ENCODE results near the gene CBFA2T3.

CBFA2T3 gene

GRCh38 chr16:88903267-88903666, 73.7 kb downstream of the CBFA2T3 start:
- no peak overlapping the region for H4K91ac ChIP-seq (ENCODE audit: low read length)
- H2BK5ac ChIP-seq (ENCODE audit: low read depth, low read length, poor library complexity, severe bottlenecking): no peak overlapping the region
- H2BK15ac ChIP-seq (ENCODE audit: low read depth, poor library complexity, severe bottlenecking): no peak overlapping the region
- H2BK12ac ChIP-seq (ENCODE audit: low read length in 2 of 2): no peak overlapping the region
- no peak overlapping the region for H2AFZ ChIP-seq (ENCODE audit: low read depth, low read length)
- H2AK5ac ChIP-seq (ENCODE audit: low read length, severe bottlenecking): no peak overlapping the region
- H3K27ac ChIP-seq (ENCODE audit: low read length, poor library complexity, severe bottlenecking): no peak overlapping the region
- H3K4ac ChIP-seq (ENCODE audit: low read depth in 1 of 2, low read length in 2 of 2): no peak overlapping the region
- peaks cover 7% of the 10 kb centered on the region for H3K4me1 ChIP-seq (ENCODE audit: control insufficient read depth, insufficient read depth, low read depth, low read length)
- DNase-seq: no peak
- no peak overlapping the region for H3K4me3 ChIP-seq (ENCODE audit: insufficient read depth in 1 of 2, low read depth in 1 of 2, low read length in 2 of 2)
- 97% methylated on average over 11 of the region's 14 CpGs for WGBS
- no peaks in the 10 kb centered on the region for H3K79me1 ChIP-seq (replicated peaks; ENCODE audit: low read length, poor library complexity, severe bottlenecking)
- H3K9me3 ChIP-seq (ENCODE audit: control insufficient read depth, low read length): no peaks in the 10 kb centered on the region
- H3K23ac ChIP-seq (ENCODE audit: low read length in 2 of 2): no peak overlapping the region
- no peak overlapping the region for H3K14ac ChIP-seq (ENCODE audit: low read length in 2 of 2)
- no peak overlapping the region for H3K4me2 ChIP-seq (ENCODE audit: low read length, poor library complexity, severe bottlenecking)
- peaks cover 9 to 36% of the 10 kb centered on the region in 2 experiments for H3K27me3 ChIP-seq (ENCODE audit: control insufficient read depth in 1 of 2, insufficient read depth in 1 of 2, low read length in 2 of 2)
- no peaks in the 10 kb centered on the region for H3K36me3 ChIP-seq (ENCODE audit: control insufficient read depth in 1 of 2, insufficient read depth in 2 of 2, low read depth in 1 of 2, low read length in 2 of 2)
- no peak overlapping the region for H3K18ac ChIP-seq (ENCODE audit: low read depth in 1 of 2, low read length in 2 of 2)
- H3K9ac ChIP-seq (ENCODE audit: low read length): no peak overlapping the region
- H2BK120ac ChIP-seq (ENCODE audit: low read depth, low read length): no peak overlapping the region
- no peak overlapping the region for H4K8ac ChIP-seq (ENCODE audit: low read length)

GRCh38 chr16:88902744-88903143, 74.3 kb downstream of the CBFA2T3 start:
- DNase-seq: no peak
- Histone ChIP-seq H3K18ac (ENCODE audit: low read depth in 1 of 2, low read length in 2 of 2) (no peak overlapping the region), H2BK120ac (ENCODE audit: low read depth, low read length) (no peak overlapping the region), H2BK12ac (ENCODE audit: low read length in 2 of 2) (no peak overlapping the region), H4K8ac (ENCODE audit: low read length) (no peak overlapping the region), H2AK5ac (ENCODE audit: low read length, severe bottlenecking) (no peak overlapping the region), H3K4me2 (ENCODE audit: low read length, poor library complexity, severe bottlenecking) (no peak overlapping the region), H3K23ac (ENCODE audit: low read length in 2 of 2) (no peak overlapping the region), H3K4ac (ENCODE audit: low read depth in 1 of 2, low read length in 2 of 2) (no peak overlapping the region), H2BK15ac (ENCODE audit: low read depth, poor library complexity, severe bottlenecking) (no peak overlapping the region), H4K91ac (ENCODE audit: low read length) (no peak overlapping the region), H3K27me3 (ENCODE audit: control insufficient read depth in 1 of 2, insufficient read depth in 1 of 2, low read length in 2 of 2) (peaks cover 9 to 37% of the 10 kb centered on the region in 2 experiments), H3K9me3 (ENCODE audit: control insufficient read depth, low read length) (no peaks in the 10 kb centered on the region), H3K36me3 (ENCODE audit: control insufficient read depth in 1 of 2, insufficient read depth in 2 of 2, low read depth in 1 of 2, low read length in 2 of 2) (no peaks in the 10 kb centered on the region), H3K9ac (ENCODE audit: low read length) (no peak overlapping the region), H3K27ac (ENCODE audit: low read length, poor library complexity, severe bottlenecking) (no peak overlapping the region), H3K4me1 (ENCODE audit: control insufficient read depth, insufficient read depth, low read depth, low read length) (peaks cover 4% of the 10 kb centered on the region), H2BK5ac (ENCODE audit: low read depth, low read length, poor library complexity, severe bottlenecking) (no peak overlapping the region), H3K4me3 (ENCODE audit: insufficient read depth in 1 of 2, low read depth in 1 of 2, low read length in 2 of 2) (no peak overlapping the region), H3K79me1 (replicated peaks; ENCODE audit: low read length, poor library complexity, severe bottlenecking) (no peaks in the 10 kb centered on the region), H2AFZ (ENCODE audit: low read depth, low read length) (no peak overlapping the region), H3K14ac (ENCODE audit: low read length in 2 of 2) (no peak overlapping the region)
- WGBS: 86% methylated on average over 16 of the region's 16 CpGs

- Histone ChIP-seq H4K8ac (ENCODE audit: low read length) (no peak overlapping the region), H3K14ac (ENCODE audit: low read length in 2 of 2) (no peak overlapping the region), H3K79me1 (replicated peaks; ENCODE audit: low read length, poor library complexity, severe bottlenecking) (no peaks in the 10 kb centered on the region), H3K9ac (ENCODE audit: low read length) (no peak overlapping the region), H2BK5ac (ENCODE audit: low read depth, low read length, poor library complexity, severe bottlenecking) (no peak overlapping the region), H3K18ac (ENCODE audit: low read depth in 1 of 2, low read length in 2 of 2) (no peak overlapping the region), H3K4me2 (ENCODE audit: low read length, poor library complexity, severe bottlenecking) (no peak overlapping the region), H3K27ac (ENCODE audit: low read length, poor library complexity, severe bottlenecking) (no peak overlapping the region), H3K4me3 (ENCODE audit: insufficient read depth in 1 of 2, low read depth in 1 of 2, low read length in 2 of 2) (no peak overlapping the region), H4K91ac (ENCODE audit: low read length) (no peak overlapping the region), H3K27me3 (ENCODE audit: control insufficient read depth in 1 of 2, insufficient read depth in 1 of 2, low read length in 2 of 2) (peaks cover 9 to 42% of the 10 kb centered on the region in 2 experiments), H2AK5ac (ENCODE audit: low read length, severe bottlenecking) (no peak overlapping the region), H2BK12ac (ENCODE audit: low read length in 2 of 2) (no peak overlapping the region), H3K36me3 (ENCODE audit: control insufficient read depth in 1 of 2, insufficient read depth in 2 of 2, low read depth in 1 of 2, low read length in 2 of 2) (no peaks in the 10 kb centered on the region), H3K4me1 (ENCODE audit: control insufficient read depth, insufficient read depth, low read depth, low read length) (peaks cover 2% of the 10 kb centered on the region), H3K4ac (ENCODE audit: low read depth in 1 of 2, low read length in 2 of 2) (no peak overlapping the region), H2BK15ac (ENCODE audit: low read depth, poor library complexity, severe bottlenecking) (no peak overlapping the region), H3K23ac (ENCODE audit: low read length in 2 of 2) (no peak overlapping the region), H2AFZ (ENCODE audit: low read depth, low read length) (no peak overlapping the region), H2BK120ac (ENCODE audit: low read depth, low read length) (no peak overlapping the region), H3K9me3 (ENCODE audit: control insufficient read depth, low read length) (no peaks in the 10 kb centered on the region)
- 86% methylated on average over 26 of the region's 26 CpGs for WGBS
- no peak for DNase-seq
These were observed 75.2 kb downstream of the CBFA2T3 start for GRCh38 chr16:88901718-88902337.

GRCh38 chr16:88900662-88901052, 76.3 kb downstream of the CBFA2T3 start:
- no peak overlapping the region for H2BK15ac ChIP-seq (ENCODE audit: low read depth, poor library complexity, severe bottlenecking)
- H3K27me3 ChIP-seq (ENCODE audit: control insufficient read depth in 1 of 2, insufficient read depth in 1 of 2, low read length in 2 of 2): peaks cover 12 to 32% of the 10 kb centered on the region in 2 experiments
- no peak overlapping the region for H3K23ac ChIP-seq (ENCODE audit: low read length in 2 of 2)
- H2BK5ac ChIP-seq (ENCODE audit: low read depth, low read length, poor library complexity, severe bottlenecking): no peak overlapping the region
- no peak overlapping the region for H3K27ac ChIP-seq (ENCODE audit: low read length, poor library complexity, severe bottlenecking)
- no peak overlapping the region for H3K4me2 ChIP-seq (ENCODE audit: low read length, poor library complexity, severe bottlenecking)
- no peak overlapping the region for H3K4ac ChIP-seq (ENCODE audit: low read depth in 1 of 2, low read length in 2 of 2)
- no peaks in the 10 kb centered on the region for H3K9me3 ChIP-seq (ENCODE audit: control insufficient read depth, low read length)
- WGBS: 89% methylated on average over 12 of the region's 12 CpGs
- H2AFZ ChIP-seq (ENCODE audit: low read depth, low read length): no peak overlapping the region
- peaks cover under 1% of the 10 kb centered on the region for H3K4me1 ChIP-seq (ENCODE audit: control insufficient read depth, insufficient read depth, low read depth, low read length)
- no peak overlapping the region for H3K14ac ChIP-seq (ENCODE audit: low read length in 2 of 2)
- H4K8ac ChIP-seq (ENCODE audit: low read length): no peak overlapping the region
- no peak overlapping the region for H2BK120ac ChIP-seq (ENCODE audit: low read depth, low read length)
- H4K91ac ChIP-seq (ENCODE audit: low read length): no peak overlapping the region
- H2AK5ac ChIP-seq (ENCODE audit: low read length, severe bottlenecking): no peak overlapping the region
- no peak overlapping the region for H3K4me3 ChIP-seq (ENCODE audit: insufficient read depth in 1 of 2, low read depth in 1 of 2, low read length in 2 of 2)
- H3K79me1 ChIP-seq (replicated peaks; ENCODE audit: low read length, poor library complexity, severe bottlenecking): no peaks in the 10 kb centered on the region
- no peak overlapping the region for H2BK12ac ChIP-seq (ENCODE audit: low read length in 2 of 2)
- H3K18ac ChIP-seq (ENCODE audit: low read depth in 1 of 2, low read length in 2 of 2): no peak overlapping the region
- no peak for DNase-seq
- no peak overlapping the region for H3K9ac ChIP-seq (ENCODE audit: low read length)
- no peaks in the 10 kb centered on the region for H3K36me3 ChIP-seq (ENCODE audit: control insufficient read depth in 1 of 2, insufficient read depth in 2 of 2, low read depth in 1 of 2, low read length in 2 of 2)

Data from mesenchymal stem cell (in vitro differentiated cells and primary cell).